Neural progenitor cell (in vitro differentiated cells): Measurements from ENCODE around the gene ZDHHC11. TPM values are rescaled to one million over a fixed set of nuclear protein-coding genes. Genes with fewer than 3 reads are reported as not detected.

Experiments used
- DNase-seq: peaks from one replicate; pipeline ENCODE4 v3.0.0-alpha.2; 2016; ENCODE audit warnings: low spot score
- H2AFZ ChIP-seq: fragments of 200-600 bp; sonication (generic); replicated peaks from 2 replicates; pipeline ENCODE4 v1.6.1; 2016; ENCODE audit warnings: antibody characterized with exemption
- H3F3A ChIP-seq: fragments of 200-600 bp; sonication (generic); 2 replicates; pipeline ENCODE4 v1.6.1; 2016; ENCODE audit warnings: antibody characterized with exemption, low read depth
- H3K27ac ChIP-seq: fragments of 200-600 bp; sonication (generic); 2 replicates; pipeline ENCODE4 v1.5.1; 2016; ENCODE audit warnings: mild to moderate bottlenecking
- H3K27me3 ChIP-seq: fragments of 200-600 bp; sonication (generic); 2 replicates; pipeline ENCODE4 v1.6.1; 2016; ENCODE audit warnings: mild to moderate bottlenecking, moderate library complexity
- H3K36me3 ChIP-seq: fragments of 200-600 bp; sonication (generic); 2 replicates; pipeline ENCODE4 v1.5.1; 2016
- H3K4me1 ChIP-seq: fragments of 200-600 bp; sonication (generic); 2 replicates; pipeline ENCODE4 v1.6.1; 2016; ENCODE audit warnings: mixed run types
- H3K4me2 ChIP-seq: fragments of 200-600 bp; sonication (generic); 2 replicates; pipeline ENCODE4 v1.6.1; 2016
- H3K4me3 ChIP-seq: fragments of 200-600 bp; sonication (generic); 2 replicates; pipeline ENCODE4 v1.5.1; 2016
- H3K79me2 ChIP-seq: fragments of 200-600 bp; sonication (generic); 2 replicates; pipeline ENCODE4 v1.6.1; 2016; ENCODE audit warnings: low read depth
- H3K9ac ChIP-seq: fragments of 200-600 bp; sonication (generic); 2 replicates; pipeline ENCODE4 v1.6.1; 2016
- H3K9me3 ChIP-seq: fragments of 200-600 bp; sonication (generic); 2 replicates; pipeline ENCODE4 v1.5.1; 2016; ENCODE audit warnings: low read depth
- H4K20me1 ChIP-seq: fragments of 200-600 bp; sonication (generic); 2 replicates; pipeline ENCODE4 v1.6.1; 2016; ENCODE audit warnings: low read depth
- H3K27ac Mint-ChIP-seq: 3 replicates; pipeline ENCODE4 v1.8.0; 2021; ENCODE audit warnings: mixed read lengths
- H3K27me3 Mint-ChIP-seq: 2 replicates; pipeline ENCODE4 v1.8.0; 2022; ENCODE audit warnings: low read depth, mild to moderate bottlenecking, inconsistent platforms, moderate library complexity, mixed read lengths; ENCODE audit not compliant: insufficient read depth
- H3K36me3 Mint-ChIP-seq: 3 replicates; pipeline ENCODE4 v1.8.0; 2021; ENCODE audit warnings: mixed read lengths
- H3K4me1 Mint-ChIP-seq: 3 replicates; pipeline ENCODE4 v1.8.0; 2021; ENCODE audit warnings: mixed read lengths
- H3K4me3 Mint-ChIP-seq: 3 replicates; pipeline ENCODE4 v1.8.0; 2021; ENCODE audit warnings: mild to moderate bottlenecking, moderate library complexity, mixed read lengths
- H3K9me3 Mint-ChIP-seq: 3 replicates; pipeline ENCODE4 v1.8.0; 2020; ENCODE audit warnings: mixed read lengths
- EZH2 ChIP-seq: fragments of 200-600 bp; sonication (generic); IDR thresholded peaks from 2 replicates; pipeline ENCODE4 v1.6.1; 2017; ENCODE audit warnings: antibody characterized with exemption, mild to moderate bottlenecking, moderate library complexity
- EZH2phosphoT487 ChIP-seq: fragments of 200-600 bp; sonication (generic); IDR thresholded peaks from 2 replicates; pipeline ENCODE4 v1.6.1; 2017; ENCODE audit warnings: antibody characterized with exemption
- total RNA-seq: library from RNA; depleted of rRNA; stranded (reverse); fragments of >200 nt; gene quantifications from 2 replicates; pipeline ENCODE4 v1.2.3, GENCODE V29; 2015; ENCODE audit warnings: low replicate concordance
- TF ChIP-seq, protein P1 (sequence below): fragments of 200-600 bp; sonication (generic); IDR thresholded peaks from 2 replicates; pipeline ENCODE4 v1.5.1; 2017; ENCODE audit warnings: antibody characterized with exemption, mild to moderate bottlenecking

ZDHHC11 gene
- total RNA-seq, 1 donor from 2014 or later = 0.92 TPM

DNA sequence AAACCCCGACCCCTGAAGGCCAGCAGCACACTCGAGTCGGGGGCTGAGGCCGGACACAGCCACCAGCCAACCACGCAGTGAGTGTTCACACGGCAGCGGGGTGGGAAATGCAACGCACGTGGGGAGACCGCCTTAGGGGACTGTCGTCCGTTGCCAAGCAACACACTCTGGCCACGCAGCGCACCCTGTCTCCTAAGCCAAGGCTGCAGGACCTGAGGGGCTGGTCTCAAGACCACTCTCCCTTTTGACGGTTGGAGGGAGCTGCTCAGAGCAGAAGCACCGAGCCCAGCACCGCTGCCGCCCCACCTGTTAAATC, 34.3 kb upstream of the ZDHHC11 start:
- Histone ChIP-seq H3K4me1 (no peaks in the 10 kb centered on the region), H3K4me3 (no peak overlapping the region), H3K79me2 (peaks cover 44% of the 10 kb centered on the region), H3K9me3 (no peaks in the 10 kb centered on the region), H3K9ac (no peak overlapping the region), H3K27me3 (no peaks in the 10 kb centered on the region), H4K20me1 (peaks cover 8% of the 10 kb centered on the region), H3K36me3 (peaks cover 10% of the 10 kb centered on the region), H3K4me2 (no peak overlapping the region), H2AFZ (no peak overlapping the region), H3K27ac (no peak overlapping the region), H3F3A (peaks cover 4% of the 10 kb centered on the region)
- Mint-ChIP-seq H3K27me3 (peaks cover 2% of the 10 kb centered on the region), H3K9me3 (no peaks in the 10 kb centered on the region), H3K36me3 (peaks cover 53% of the 10 kb centered on the region), H3K4me3 (no peak overlapping the region), H3K27ac (no peak overlapping the region), H3K4me1 (no peaks in the 10 kb centered on the region)
- DNase-seq = no peak
- TF ChIP-seq, protein P1, sequence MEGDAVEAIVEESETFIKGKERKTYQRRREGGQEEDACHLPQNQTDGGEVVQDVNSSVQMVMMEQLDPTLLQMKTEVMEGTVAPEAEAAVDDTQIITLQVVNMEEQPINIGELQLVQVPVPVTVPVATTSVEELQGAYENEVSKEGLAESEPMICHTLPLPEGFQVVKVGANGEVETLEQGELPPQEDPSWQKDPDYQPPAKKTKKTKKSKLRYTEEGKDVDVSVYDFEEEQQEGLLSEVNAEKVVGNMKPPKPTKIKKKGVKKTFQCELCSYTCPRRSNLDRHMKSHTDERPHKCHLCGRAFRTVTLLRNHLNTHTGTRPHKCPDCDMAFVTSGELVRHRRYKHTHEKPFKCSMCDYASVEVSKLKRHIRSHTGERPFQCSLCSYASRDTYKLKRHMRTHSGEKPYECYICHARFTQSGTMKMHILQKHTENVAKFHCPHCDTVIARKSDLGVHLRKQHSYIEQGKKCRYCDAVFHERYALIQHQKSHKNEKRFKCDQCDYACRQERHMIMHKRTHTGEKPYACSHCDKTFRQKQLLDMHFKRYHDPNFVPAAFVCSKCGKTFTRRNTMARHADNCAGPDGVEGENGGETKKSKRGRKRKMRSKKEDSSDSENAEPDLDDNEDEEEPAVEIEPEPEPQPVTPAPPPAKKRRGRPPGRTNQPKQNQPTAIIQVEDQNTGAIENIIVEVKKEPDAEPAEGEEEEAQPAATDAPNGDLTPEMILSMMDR = no peak
- TF ChIP-seq EZH2phosphoT487 (no peak), EZH2 (no peak)

DNA sequence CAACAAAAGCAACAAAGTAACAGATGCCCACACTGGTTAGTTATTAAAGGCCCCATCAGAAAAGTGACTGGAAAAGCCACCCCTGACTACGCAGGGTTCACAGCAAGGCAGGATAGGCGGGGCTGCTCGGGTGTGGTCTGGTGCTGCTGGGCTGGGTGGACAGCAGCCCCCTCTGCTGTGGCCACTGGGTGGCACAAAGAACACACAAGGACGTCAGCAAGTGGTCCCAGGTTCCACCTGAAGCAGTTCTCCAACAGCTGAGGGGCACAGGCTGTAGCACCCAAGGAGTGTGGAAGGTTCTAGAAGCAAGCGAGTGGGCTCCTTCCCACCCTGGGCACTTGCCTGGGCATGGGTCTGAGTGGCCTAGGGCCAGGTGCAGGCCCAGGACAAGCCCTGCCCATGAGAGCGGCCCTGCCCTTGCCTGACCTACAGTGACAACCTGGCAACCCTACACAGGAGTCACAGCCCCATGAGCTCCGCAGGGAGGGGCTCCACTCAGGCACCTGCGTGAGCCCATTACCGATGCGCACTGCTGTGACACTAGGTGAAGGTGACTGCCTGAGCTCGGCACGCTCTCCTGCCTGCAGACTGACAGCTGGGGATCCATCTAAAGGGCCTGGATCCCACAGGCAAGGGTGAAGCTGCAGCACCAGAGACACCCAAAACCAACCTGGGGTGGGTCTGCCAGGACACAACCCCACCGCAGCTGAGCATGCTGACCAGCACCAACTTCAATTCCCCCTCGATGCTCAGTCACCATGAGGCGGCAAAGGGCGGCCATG, 33.8 kb upstream of the ZDHHC11 start:
- Histone ChIP-seq H3K4me3 (no peak overlapping the region), H3K36me3 (peaks cover 10% of the 10 kb centered on the region), H2AFZ (no peak overlapping the region), H3F3A (peaks cover 4% of the 10 kb centered on the region), H3K27ac (no peak overlapping the region), H3K4me1 (no peaks in the 10 kb centered on the region), H3K27me3 (no peaks in the 10 kb centered on the region), H3K9ac (no peak overlapping the region), H3K9me3 (no peaks in the 10 kb centered on the region), H3K79me2 (peaks cover 39% of the 10 kb centered on the region), H3K4me2 (no peak overlapping the region), H4K20me1 (peaks cover 8% of the 10 kb centered on the region)
- Mint-ChIP-seq H3K27ac (no peak overlapping the region), H3K36me3 (peaks cover 53% of the 10 kb centered on the region), H3K4me1 (no peaks in the 10 kb centered on the region), H3K4me3 (no peak overlapping the region), H3K9me3 (no peaks in the 10 kb centered on the region), H3K27me3 (peaks cover 2% of the 10 kb centered on the region)
- DNase-seq = no peak
- TF ChIP-seq EZH2 = no peak
- TF ChIP-seq, protein P1 = no peak
- no peak for TF ChIP-seq EZH2phosphoT487

DNA sequence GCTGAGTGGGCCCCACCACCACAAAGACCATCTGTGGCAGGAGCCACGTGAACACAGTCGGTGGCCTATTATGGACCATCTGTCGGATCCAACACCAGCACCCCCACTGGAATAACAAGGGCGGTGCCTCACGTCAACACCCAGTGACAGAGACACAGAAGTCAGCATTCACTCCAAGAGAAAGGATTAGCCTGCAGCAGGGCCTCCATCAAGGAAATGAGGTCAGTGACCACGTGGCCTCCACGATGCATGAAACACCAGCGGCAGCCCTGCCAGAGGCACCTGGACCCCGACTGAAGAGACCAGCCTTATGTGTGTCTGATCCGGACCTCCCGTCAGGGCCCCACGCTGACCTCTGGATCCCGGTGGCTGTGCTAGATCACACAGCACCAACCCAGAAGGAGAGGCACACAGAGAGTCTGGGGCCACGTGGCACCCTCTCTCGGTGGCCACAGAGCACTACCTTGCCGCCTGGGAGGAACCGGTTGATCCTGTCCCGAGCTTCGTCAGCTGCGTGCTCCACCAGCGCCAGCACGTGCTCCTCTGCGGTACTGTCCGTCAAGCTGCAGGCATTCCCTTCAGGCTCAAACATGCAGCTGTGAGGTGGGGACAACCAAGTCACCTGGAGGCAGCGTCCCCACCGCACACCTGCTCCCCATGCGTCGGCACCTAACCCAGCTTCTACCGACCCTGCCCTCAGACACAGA, 32.8 kb upstream of the ZDHHC11 start:
- Histone ChIP-seq H3K9me3 (no peaks in the 10 kb centered on the region), H3K79me2 (peaks cover 36% of the 10 kb centered on the region), H3K4me3 (no peak overlapping the region), H3K27me3 (no peaks in the 10 kb centered on the region), H4K20me1 (peaks cover 8% of the 10 kb centered on the region), H2AFZ (no peak overlapping the region), H3K36me3 (peaks cover 6% of the 10 kb centered on the region), H3K27ac (no peak overlapping the region), H3K4me2 (no peak overlapping the region), H3F3A (peaks cover 4% of the 10 kb centered on the region), H3K4me1 (no peaks in the 10 kb centered on the region), H3K9ac (no peak overlapping the region)
- TF ChIP-seq EZH2 (no peak), EZH2phosphoT487 (no peak)
- TF ChIP-seq, protein P1 = no peak
- no peaks in the 10 kb centered on the region for H3K9me3 Mint-ChIP-seq
- no peak overlapping the region for H3K27ac Mint-ChIP-seq
- H3K4me1 Mint-ChIP-seq = no peaks in the 10 kb centered on the region
- H3K4me3 Mint-ChIP-seq = no peak overlapping the region
- H3K36me3 Mint-ChIP-seq = peaks cover 52% of the 10 kb centered on the region
- no peak for DNase-seq
- H3K27me3 Mint-ChIP-seq = peaks cover 2% of the 10 kb centered on the region
